HG02759 (cell line): ENCODE data around the gene WDR75.

ENCODE experiments used
- ATAC-seq: cut with Tn5 transposase; IDR thresholded peaks from one replicate; pipeline ENCODE4 v1.9.1; 2021; ENCODE audit warnings: mild to moderate bottlenecking, moderate library complexity; ENCODE audit not compliant: unreplicated experiment

Gene WDR75

DNA sequence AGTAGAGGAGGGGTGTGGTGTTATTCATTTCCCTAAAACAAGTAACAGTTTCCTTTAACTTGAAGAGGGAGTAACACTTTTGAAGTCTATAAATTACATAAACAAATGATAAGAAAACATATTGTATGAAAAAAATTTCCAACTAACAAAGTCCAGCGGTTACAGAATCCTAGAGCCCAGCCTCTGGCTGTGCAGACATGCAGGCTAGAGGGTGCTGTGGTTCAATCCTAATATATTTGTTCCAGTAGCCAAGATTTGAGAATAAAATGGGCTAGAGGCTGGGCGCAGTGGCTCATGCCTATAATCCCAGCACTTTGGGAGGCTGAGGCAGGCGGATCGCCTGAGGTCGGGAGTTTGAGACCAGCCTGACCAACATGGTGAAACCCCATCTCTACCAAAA, 56.9 kb downstream of the WDR75 start:
- ATAC-seq = no peak

DNA sequence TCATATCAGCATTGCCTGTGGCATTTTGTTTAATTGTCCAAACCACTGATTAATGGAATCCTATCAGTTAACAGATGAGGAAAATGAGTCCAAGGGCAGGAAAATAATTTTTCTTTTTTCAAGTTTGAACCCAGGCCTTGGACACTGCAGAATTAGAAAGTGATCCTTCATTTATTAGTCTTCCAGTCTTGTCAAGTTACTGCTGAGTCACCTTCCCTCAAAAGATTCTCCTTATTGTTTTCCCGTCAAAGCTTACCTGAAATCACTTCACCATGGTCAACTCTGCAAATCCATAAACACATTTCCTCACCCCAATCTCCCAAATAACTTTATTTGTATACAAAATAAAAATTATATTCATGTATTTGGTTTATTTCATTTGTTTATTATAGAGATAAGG, 57.9 kb downstream of the WDR75 start:
- no peak for ATAC-seq

DNA sequence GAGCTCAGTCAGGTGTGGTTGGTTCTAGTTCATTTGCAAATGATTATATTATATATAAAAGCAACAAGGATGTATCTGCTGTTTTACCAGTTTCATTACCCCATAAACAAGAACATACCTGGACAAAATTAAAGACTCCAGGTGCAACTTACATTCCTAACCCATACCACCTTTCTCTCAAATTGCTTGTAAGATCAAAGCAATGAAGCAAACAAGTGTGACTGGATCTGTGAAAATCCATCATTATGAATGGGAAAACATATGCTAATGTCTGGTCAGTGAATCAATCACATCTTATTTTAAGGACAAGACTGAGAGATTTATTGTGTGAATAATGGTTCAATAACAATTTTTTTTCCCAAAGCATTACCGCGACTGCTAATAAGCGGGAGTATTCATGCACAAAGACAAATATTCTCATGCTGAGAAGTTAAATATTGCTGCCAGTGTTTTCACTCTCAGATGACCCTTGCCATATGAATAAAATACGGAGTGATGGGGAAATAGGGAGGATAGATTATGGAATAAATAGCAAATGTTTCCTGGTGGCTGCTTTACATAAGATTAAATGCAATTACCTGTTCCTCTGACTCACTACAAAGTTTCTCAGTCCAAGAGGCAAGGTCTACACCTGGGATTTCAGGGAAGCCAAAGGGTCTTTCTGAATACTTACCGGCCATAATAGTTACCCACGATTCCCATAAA, 59.3 kb downstream of the WDR75 start:
- ATAC-seq = no peak

DNA sequence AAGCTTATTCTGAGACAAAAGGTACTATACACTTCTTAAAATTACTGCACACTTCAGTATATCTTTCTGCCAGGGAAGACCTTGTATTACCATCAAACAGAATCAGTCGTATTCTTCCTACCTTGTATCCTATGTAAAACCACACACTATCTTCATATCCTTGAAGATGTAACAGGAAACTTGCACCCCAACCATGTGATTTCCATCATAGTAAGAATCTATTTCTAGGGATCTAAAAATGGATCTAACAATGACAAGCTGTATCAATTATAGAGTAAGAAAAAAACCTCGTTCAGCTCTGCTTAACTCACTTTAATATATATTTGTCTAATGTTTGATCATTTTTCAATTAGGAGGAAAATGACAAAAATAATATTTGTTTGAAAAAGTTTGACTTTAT, 60.2 kb downstream of the WDR75 start:
- no peak for ATAC-seq

DNA sequence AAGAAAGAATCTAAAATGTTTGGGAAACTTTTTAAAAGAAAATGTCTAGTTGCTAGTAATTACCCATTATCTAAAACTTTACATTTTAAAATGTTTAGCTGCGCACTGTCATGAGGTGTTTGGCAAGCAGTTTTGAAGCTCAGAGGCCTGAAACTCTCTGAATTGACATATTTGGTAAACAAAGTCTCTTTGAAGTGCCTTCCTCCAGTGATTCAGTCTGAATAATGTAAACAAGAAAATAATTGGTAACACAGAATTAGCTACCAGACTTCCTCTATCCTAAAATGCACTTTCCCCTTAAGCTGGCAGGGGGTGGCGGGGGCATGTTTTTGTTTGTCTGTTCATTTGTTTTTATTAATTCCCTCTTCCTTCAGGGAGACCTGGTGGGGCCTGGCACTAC, 61.4 kb downstream of the WDR75 start:
- ATAC-seq = no peak

DNA sequence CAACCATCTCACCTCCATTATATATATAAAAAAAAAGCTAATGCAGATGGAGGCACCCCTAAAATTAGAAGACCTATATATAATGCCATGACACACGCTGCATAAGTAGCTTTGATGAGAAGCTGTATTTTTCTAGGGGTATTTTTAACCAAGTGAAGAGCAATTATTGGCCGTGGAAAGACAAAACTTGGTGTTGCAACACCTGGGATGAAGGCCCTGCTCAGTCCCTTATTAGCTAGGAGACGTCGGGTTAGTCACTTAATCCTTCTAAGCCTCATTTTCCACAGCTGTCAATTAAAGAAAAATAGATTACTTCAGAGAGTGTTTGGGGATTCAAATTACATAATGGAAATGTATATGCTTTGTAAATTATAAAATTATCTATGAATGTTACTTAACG, 63.0 kb downstream of the WDR75 start:
- ATAC-seq = no peak

DNA sequence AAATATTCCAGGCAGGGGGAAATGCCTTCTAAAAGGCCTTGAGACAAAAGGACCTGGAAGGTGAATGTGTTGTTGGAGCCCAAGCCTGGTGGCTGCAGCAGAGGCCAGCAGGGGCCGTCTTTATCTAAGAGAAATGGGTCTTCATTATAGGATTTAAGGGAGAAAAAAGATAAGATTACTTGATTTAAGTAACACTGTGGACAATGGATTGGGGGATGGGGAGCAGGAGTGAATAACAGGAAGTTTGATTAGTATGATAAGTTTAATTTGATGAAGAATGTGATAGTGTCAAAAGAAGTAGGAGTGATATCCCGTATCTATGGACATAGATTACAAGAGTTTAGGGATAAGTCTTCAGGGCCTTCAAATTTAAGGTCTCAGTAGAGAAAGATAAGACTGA, 64.2 kb downstream of the WDR75 start:
- no peak for ATAC-seq

DNA sequence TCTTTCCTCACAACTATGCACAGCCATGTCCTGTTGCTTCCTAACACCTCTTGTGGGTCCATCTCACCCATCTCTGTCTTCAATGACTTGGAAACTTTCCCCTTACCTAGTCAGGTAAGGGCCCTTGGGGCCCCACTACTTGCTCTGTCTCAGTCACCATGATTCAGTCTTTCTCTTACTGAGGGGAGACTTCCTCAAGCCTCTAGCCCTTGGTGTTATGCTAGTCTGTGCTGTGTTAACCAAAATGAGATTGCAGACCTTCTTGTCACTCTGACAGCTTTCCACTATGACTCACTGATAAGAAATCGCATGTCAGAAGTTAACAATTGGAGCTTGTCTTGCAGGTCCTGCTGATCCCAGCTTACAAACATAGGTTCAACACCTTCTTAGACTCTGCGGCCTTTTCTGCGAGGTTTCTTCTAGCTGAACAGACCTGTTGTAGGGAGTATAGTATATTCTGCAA, 65.3 kb downstream of the WDR75 start:
- no peak for ATAC-seq

DNA sequence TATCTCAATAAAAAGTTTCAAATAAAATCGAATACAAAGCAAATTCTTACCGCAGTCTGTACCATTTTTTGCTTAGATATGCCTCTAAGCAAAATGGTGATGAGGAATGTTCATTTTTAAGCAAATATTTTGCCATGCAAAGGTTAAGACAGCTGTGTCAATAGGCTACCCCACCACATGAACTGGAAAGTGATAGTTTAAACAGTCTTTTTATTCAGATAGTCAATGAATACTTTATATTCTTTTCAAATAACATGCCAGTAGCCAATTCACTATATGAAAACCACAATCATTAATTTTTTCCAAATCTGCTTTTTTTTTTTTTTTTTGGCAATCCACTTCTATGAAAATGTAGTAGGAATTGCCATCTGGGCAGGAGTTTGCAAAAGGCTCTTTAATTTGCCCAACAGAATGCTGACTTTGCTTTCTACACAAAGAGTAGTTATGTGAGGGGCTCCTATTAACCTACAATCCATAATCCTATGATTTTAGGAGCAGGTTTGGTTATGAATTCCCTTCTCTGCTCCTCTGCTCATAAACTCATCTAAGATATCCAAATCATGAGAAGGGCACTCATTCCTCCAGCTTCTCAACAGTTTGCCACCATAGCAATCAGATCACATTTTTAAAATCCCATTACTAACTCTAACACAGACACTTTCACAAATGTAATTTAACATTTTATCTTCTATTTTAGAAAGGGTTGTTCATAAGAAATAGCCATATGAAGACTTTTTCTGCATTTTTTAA, 70.1 kb downstream of the WDR75 start:
- ATAC-seq = no peak

DNA sequence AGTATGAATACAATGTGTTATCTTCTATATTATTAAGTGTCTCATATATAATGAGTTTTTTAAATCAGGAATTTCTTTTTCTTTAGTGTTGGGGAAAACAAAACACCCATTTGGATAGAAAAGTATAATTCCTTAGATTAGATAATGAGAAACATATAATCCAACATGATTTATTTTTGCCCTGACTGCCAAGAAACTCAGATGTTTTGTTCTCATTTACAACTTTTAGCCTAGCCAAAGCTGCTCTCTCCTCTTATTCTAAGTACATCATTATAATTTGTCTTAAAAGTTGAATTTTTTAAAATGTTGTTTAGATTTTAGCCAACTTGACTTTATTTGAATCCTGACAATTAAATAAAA, 70.7 kb downstream of the WDR75 start:
- ATAC-seq = no peak

DNA sequence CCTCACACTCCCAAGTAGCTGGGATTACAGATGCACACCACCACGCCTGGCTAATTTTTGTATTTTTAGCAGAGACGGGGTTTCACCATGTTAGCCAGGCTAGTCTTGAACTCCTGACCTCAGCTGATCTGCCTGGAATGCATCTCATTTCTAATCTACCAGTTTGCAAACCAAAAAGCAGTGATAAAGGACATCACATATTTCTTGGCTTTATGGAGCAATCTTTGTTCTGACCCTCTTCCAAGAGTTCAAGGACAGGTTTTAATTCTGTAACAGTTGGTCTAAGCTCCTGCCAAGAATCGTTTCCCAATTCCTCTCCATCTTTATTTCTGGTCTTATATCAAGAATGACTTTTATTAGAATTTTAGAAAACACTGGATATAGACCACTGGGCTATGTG, 71.6 kb downstream of the WDR75 start:
- no peak for ATAC-seq

DNA sequence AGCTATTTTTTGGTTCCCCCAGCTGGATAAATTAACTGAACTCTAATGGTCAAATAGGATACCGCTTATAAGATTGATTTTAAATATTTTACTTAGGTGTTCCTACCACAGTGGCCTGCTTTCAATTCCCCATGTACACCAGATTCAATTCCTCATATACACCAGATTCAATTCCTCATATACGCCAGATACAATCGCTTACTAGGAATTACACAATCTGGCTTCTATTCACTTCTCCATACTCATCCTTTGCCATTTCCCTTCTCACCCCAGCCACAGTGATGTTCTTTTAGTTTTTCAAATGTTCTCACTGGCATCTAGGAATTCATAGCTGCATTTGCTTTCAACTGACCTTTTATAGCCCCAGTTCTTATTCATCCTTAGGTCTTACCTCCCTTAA, 72.8 kb downstream of the WDR75 start:
- ATAC-seq = no peak

DNA sequence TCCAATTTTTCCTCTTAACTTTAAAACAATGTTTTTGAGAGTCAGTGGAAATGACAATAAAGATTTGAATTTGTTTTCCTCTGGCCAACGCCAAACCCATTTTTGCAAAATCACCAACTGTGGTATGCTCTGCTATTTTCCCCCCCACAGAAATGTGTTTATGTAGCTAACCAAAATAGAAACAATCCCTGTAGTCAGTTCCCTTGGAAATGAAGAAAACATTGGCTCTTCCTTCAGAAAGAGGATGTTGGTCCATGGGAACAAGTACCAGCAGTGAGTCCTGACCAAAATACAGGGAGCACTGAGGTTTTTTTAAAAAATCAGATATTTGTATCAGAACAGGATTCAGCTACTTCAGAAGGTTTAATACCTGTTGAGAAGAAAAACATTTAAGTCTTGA, 74.0 kb downstream of the WDR75 start:
- no peak for ATAC-seq

DNA sequence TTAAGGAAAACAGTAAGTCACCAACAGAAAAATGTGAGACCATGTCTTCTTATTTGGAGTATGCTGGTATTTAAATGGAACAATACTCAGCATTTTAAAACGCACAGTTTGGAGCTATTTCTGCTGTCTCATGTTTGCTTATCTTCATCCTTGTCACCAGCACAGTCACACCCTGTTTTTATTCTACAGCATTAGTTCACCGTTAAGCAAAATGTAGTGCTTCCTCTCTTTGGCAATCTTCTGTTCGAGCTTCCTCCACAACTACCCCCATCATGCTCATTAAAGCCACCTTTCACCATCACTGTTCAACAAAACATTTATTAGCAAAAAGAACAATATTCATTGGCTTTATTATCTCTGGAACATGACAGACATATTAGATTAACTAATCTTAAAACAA, 75.3 kb downstream of the WDR75 start:
- no peak for ATAC-seq

DNA sequence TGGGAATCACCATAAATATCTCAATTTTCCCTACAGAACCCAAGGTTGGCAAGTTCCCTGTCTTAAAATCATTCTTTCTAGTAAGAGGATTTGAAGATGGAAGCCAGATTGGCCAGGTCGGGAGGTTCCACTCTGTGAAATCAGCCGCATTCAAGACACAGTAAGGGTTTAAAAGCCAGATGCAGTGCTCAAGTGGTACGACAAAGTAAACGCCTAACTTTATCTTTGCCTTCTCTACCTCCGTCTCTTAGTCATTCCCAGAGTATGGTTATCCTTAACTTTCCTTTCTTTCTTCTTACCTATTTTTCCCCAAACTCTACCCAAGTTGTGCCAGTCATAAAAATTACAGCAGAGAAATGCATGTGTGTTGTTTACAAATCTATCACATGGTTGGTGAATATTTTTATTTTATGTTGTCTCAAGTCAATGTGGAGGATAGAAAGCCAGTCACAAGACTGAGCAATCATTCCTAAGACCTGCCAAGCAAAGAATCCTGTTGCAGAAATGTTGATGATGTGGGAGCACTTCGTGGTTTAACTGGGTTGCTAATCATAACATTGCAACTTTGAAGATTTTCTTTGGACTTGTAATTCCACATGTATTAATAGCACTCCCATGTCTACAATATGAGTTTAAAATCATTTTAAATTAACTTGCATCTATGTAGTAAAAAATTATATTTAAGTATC, 76.7 kb downstream of the WDR75 start:
- no peak for ATAC-seq

DNA sequence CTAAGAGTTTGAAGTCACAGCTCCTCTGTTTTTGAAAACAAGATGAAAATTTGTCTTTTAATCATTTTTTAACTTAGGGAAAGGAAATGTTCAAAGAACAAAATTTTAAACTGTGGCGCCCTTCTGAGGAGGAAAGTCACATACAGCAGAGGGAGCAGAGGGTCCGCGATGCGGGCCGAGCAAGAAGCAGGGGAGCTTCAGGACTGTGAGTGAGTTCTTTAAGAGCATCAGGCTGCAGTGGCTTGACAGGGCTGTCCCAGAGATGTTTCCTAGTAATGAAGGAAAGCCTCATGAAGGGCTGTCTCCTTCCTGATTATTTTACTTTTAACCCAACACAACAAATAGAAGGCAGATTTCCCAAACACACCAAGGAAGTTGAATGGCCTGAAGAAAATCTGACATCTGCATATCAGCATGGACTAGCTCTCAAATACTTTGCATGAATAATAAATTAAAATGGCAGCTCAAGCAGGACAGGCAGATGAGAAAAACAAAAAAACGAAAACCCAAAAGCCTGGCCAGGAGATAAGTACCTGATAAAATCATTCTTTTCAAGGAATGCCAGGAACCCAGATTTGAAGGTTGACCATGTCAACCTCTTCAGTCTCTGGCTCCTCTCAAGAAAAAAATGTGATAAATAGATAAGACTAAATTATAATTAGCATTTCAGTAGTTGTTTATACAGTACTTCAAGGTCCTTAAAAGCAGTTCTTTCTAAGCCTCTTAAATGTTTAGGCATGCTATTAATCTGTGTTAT, 78.5 kb downstream of the WDR75 start:
- ATAC-seq = no peak

DNA sequence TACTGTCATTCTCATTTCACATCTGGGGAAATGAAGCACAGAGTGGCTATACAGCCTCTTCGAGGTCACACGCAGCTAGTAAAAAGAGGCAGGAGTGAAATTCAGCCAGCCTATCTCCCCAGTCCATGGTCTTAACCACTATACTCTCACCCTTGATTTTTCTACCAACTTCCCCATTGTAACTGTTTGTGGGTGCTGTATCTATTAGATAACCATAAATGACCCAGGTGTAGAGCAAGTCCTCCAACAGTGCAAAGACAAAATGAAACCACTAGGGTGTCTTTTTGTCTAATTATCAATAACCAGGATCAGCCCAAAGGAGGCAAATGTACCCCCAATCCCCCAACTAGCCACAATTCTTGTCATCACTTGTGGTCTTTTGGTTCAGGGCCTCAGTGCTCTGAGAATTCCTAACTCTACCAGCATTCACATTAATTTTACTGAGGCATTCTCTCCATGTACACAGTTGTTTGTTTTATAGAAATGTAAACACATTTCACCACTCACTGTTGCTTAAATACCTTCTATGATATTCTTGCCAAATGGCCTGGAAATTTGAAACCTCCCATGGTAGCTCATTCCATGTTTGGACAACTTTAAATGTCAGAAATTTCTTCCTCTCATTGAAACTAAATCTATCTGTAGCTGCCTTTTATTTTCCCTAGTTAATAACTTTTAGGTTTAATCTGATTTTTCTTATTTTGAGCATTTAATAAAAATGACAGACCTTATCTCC, 80.6 kb downstream of the WDR75 start:
- ATAC-seq = no peak

DNA sequence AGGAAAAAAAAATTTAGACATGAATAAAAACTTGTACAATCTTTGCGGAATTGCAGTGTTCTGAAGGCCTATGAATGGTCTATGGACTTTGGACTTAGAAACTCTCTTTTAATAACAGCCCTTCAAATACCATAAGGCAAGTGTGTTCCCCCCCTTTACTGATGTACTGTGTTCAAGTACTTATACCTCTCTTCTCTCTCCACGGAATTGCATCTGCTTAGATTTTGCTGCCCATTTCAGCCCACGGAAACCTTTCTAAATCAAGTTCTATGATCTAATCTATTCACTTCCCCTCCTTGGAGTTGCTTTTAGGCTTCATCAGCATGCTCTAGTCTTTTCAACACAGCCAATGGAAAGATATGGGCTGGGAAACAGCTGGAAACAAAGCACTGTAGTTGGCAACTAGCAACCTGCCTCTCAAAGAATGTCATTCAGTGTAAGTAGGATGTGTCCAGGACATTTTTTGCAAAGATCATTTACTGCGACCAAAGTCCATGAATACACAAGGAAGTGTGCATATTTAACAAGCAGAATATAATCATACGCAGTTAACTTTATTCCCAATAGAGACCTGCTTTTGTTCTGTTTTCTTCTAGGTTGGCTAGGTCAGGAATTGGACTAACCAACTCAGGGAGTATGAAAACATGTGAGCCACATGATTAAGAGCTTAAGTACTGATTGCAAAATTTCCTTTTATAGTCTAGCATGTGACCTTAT, 81.3 kb downstream of the WDR75 start:
- ATAC-seq = no peak

DNA sequence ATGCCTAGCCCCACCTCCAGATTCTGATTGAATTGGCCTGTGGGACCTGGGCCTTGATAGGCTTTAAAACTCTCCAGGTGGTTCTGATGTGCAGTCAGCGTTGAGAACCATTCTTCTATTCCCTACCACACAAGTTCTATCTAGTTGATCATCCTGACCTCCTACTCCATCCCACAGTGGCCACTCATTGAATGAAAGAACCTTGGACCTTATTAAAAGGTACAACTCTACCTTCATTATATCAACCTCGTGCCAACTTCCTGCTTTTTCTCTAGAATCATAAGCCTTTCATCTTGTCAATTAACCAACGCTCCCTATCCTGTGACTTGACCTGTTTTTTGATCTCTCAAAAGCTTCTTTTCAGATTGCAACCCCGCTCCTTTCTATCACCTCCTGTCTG, 83.5 kb downstream of the WDR75 start:
- ATAC-seq = no peak
